Measurements from ENCODE around the gene ERG. TPM values are rescaled to one million over a fixed set of nuclear protein-coding genes. Genes with fewer than 3 reads are reported as not detected.

ERG gene
- total and polyA plus RNA-seq, 2 of the 8 experiments (the other 6 are each of a cell fraction or from before 2014, with no cell fraction given): 1.0 to 3.0 TPM

DNA sequence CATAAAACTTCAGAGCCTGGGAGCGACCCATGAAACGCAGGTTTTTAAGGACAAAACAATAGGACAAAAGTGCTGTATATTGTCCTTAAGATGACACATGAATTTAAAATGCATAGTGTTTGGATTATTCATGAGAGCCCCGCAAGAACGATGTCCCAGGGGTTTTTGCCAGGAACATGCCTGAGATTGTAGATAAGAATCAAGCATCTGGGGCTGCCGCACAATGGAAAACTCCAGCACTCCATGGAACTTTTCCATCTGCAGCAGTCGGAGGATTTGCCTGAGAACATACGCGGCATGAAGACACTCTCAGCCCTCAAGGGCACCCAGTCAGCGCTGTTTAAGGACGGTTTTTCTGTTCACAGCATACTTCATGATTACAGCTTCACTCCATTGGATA is 5.3 kb upstream of the ERG start:
- H3K79me1 ChIP-seq (ENCODE audit: low read depth, low read length): no peaks in the 10 kb centered on the region
- 0 out of 2 replicates have a peak overlapping the region, but pooled peaks have one; percentile 77 for H2BK15ac ChIP-seq (ENCODE audit: low read length)
- H3K18ac ChIP-seq (ENCODE audit: extremely low read depth, low read length): no peak overlapping the region; the same call in 1 of the 2 replicates
- no peaks in the 10 kb centered on the region for H3K9me3 ChIP-seq (ENCODE audit: insufficient read depth in 2 of 2, low read depth in 1 of 2, low read length in 1 of 2)
- H4K8ac ChIP-seq (ENCODE audit: extremely low read depth, insufficient read depth, low read length): no peak overlapping the region
- no peak overlapping the region for H3K4me3 ChIP-seq (ENCODE audit: extremely low read depth in 1 of 4, insufficient read depth in 2 of 4, low read depth in 3 of 4, low read length in 4 of 4)
- ChIA-PET POLR2A (ENCODE audit: partially characterized antibody) (no interaction called here), CTCF (ENCODE audit: partially characterized antibody) (interaction anchor here (1.1 kb wide), 1 partner anchor 78 kb away, joined by 3 read pairs; no protein-coding TSS in a partner anchor)
- no peaks in the 10 kb centered on the region for H3K27me3 ChIP-seq (replicated peaks in 1 of 4; ENCODE audit: control insufficient read depth in 3 of 4, extremely low read depth in 1 of 4, insufficient read depth in 3 of 4, low read length in 3 of 4)
- 86% methylated on average over 10 of the region's 10 CpGs; no CpG with 5 or more reads in 1 of the 2 experiments for WGBS, 2 experiments (ENCODE audit: extremely low coverage in 1 of 2, insufficient coverage in 1 of 2, insufficient read length in 1 of 2, insufficient replicate concordance in 2 of 2, low coverage in 1 of 2, low lambda C conversion rate in 2 of 2, missing lambda C conversion rate in 1 of 2)
- H3K14ac ChIP-seq (ENCODE audit: insufficient read length): no peak overlapping the region
- no peak overlapping the region for H3K9ac ChIP-seq (replicated peaks in 1 of 4; ENCODE audit: extremely low read depth in 1 of 4, low read depth in 3 of 4, low read length in 3 of 4)
- H3K79me2 ChIP-seq (ENCODE audit: control insufficient read depth in 1 of 2, insufficient read depth in 2 of 2, low read length in 2 of 2): no peaks in the 10 kb centered on the region
- H2AFZ ChIP-seq (ENCODE audit: low read length): no peak overlapping the region
- H2BK5ac ChIP-seq (ENCODE audit: low read depth, low read length): no peak overlapping the region
- H2BK20ac ChIP-seq (ENCODE audit: low read length): no peak overlapping the region
- no peak overlapping the region for H3K27ac ChIP-seq (ENCODE audit: low read depth, low read length)
- H2AK5ac ChIP-seq (ENCODE audit: low read depth, low read length): no peak overlapping the region
- no peaks in the 10 kb centered on the region for H3K36me3 ChIP-seq (ENCODE audit: control insufficient read depth in 2 of 4, insufficient read depth in 4 of 4, low read length in 3 of 4)
- no peak overlapping the region for H3K4me2 ChIP-seq (ENCODE audit: insufficient read depth in 1 of 2, low read depth in 2 of 2, low read length in 2 of 2)
- peaks cover 1 to 7% (median 4%) of the 10 kb centered on the region in 4 experiments; a peak in 5 of 7 replicates for H3K4me1 ChIP-seq (replicated peaks in 1 of 4; ENCODE audit: control insufficient read depth in 3 of 4, insufficient read depth in 4 of 4, low read length in 3 of 4)
- FAIRE-seq (no peak), DNase-seq (ENCODE audit: low read depth in 1 of 2, low spot score in 2 of 2) (no peak)
- H3K23ac ChIP-seq (ENCODE audit: insufficient read length): no peak overlapping the region
- no peaks in the 10 kb centered on the region for H4K20me1 ChIP-seq (replicated peaks in 1 of 2; ENCODE audit: control insufficient read depth in 1 of 2, insufficient read depth in 2 of 2, low read length in 2 of 2)
- no peak overlapping the region for H2BK120ac ChIP-seq (replicated peaks; ENCODE audit: low read depth, low read length)
- H2BK12ac ChIP-seq (ENCODE audit: low read depth, low read length): no peak overlapping the region
- H3K56ac ChIP-seq (replicated peaks; ENCODE audit: insufficient read length, low read depth, low read length): no peak overlapping the region
- H3K23me2 ChIP-seq (ENCODE audit: low read depth, low read length): peaks cover 2% of the 10 kb centered on the region; the same call in 1 of the 2 replicates
- H3K4ac ChIP-seq (replicated peaks; ENCODE audit: insufficient read length, low read depth, low read length): no peak overlapping the region
- H4K5ac ChIP-seq (ENCODE audit: insufficient read length, low read depth, low read length): no peak overlapping the region
- no peak overlapping the region for H4K91ac ChIP-seq (replicated peaks; ENCODE audit: insufficient read length, low read length)
- TF ChIP-seq RFX5 (IDR thresholded peaks at IDR 0.05; ENCODE audit: borderline replicate concordance, low read depth, low read length) (no peak), GABPA (IDR thresholded peaks at IDR 0.05; ENCODE audit: borderline replicate concordance, insufficient read depth, low read length) (no peak), BACH1 (IDR thresholded peaks at IDR 0.05; ENCODE audit: low read length) (no peak), KDM1A (IDR thresholded peaks at IDR 0.05; ENCODE audit: borderline replicate concordance, low read length) (no peak), JUND (IDR thresholded peaks at IDR 0.05; ENCODE audit: low read length) (no peak), TAF7 (optimal IDR thresholded peaks at IDR 0.05; ENCODE audit: borderline replicate concordance, low read depth, low read length) (no peak), RNF2 (IDR thresholded peaks at IDR 0.05; ENCODE audit: borderline replicate concordance, low read depth, low read length, missing control alignments, poor library complexity, severe bottlenecking) (no peak), TEAD4 (IDR thresholded peaks at IDR 0.05; ENCODE audit: low read depth, low read length) (no peak)
- TF ChIP-seq, protein P1, sequence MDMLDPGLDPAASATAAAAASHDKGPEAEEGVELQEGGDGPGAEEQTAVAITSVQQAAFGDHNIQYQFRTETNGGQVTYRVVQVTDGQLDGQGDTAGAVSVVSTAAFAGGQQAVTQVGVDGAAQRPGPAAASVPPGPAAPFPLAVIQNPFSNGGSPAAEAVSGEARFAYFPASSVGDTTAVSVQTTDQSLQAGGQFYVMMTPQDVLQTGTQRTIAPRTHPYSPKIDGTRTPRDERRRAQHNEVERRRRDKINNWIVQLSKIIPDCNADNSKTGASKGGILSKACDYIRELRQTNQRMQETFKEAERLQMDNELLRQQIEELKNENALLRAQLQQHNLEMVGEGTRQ (IDR thresholded peaks at IDR 0.05; ENCODE audit: low read length): no peak
- TF ChIP-seq, protein P2, sequence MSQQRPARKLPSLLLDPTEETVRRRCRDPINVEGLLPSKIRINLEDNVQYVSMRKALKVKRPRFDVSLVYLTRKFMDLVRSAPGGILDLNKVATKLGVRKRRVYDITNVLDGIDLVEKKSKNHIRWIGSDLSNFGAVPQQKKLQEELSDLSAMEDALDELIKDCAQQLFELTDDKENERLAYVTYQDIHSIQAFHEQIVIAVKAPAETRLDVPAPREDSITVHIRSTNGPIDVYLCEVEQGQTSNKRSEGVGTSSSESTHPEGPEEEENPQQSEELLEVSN (IDR thresholded peaks at IDR 0.05): no peak

All from H1 (cell line).